ENCODE data around the gene PUSL1.

DNA sequence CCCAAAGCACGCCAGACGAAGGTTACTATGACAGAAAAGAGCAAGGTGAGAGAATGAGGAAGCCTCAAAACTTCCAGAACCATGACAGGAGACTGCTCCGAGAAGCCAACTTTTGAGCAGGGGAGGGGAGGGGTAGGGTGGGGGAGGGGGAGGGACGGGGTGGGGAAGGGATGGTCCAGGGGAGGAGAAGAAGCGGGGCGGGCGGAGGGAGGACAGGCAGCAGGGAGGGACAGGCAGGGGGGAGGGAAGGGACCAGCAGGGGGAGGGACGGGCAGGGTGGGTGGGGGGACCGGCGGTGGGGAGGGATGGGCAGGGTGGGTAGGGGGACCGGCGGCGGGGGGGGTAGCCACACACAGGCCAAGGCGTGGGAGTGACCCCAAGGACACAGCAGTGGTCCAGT lies 14.0 kb downstream of the PUSL1 start:
- TF ChIP-seq CTCF (IDR thresholded peaks at IDR 0.05): no peak
- TF ChIP-seq POLR2A (IDR thresholded peaks at IDR 0.05): no peak
